ENCODE data around the gene AGTR1. TPM values are rescaled to one million over a fixed set of nuclear protein-coding genes. Genes with fewer than 3 reads are reported as not detected.

The AGTR1 gene
- total and polyA plus RNA-seq, 2 of the 13 experiments (the other 11 are each of a cell fraction or from before 2014, with no cell fraction given) = 0.64 to 1.5 TPM

DNA sequence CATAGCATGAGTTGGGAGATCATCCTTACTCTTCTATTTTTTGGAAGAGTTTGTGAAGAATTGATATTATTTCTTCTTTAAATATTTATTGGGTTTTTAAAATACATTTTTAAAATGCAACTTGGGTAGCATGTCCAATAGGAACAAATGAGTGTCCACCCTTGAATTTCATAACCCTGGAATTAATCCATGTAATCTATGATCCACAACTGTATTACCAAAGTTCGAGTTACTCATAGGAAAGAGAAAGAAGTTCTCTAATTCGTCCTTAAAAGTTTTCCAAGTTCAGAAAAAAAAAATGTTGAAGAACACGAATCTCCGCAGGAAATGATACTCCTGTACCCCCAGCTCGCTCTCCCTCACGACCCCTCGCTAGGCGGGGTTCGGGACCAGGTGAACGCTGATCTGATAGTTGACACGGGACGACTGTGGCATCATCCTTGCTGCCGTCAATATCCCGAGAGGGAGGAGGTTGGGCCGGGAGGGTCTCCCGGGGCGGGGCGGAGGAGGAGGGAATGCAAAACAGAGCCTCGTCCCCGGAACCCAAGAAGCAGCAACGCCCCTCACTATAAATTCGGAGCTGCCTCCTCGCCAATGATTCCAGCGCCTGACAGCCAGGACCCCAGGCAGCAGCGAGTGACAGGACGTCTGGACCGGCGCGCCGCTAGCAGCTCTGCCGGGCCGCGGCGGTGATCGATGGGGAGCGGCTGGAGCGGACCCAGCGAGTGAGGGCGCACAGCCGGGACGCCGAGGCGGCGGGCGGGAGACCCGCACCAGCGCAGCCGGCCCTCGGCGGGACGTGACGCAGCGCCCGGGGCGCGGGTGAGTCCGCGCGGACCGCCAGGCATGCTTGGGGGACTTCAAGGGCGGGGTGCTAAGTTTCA, at the start of gene AGTR1 (continued):
- TF ChIP-seq EEA1 (CRISPR knock-in tag; IDR thresholded peaks at IDR 0.05; ENCODE audit: borderline replicate concordance) = no peak
- TF ChIP-seq CENPBD1 (CRISPR knock-in tag; IDR thresholded peaks at IDR 0.05; ENCODE audit: borderline replicate concordance, low read depth) = no peak
- peak; percentile 36; the same call in 1 of the 2 replicates for TF ChIP-seq ZSCAN25 (CRISPR knock-in tag; IDR thresholded peaks at IDR 0.05)
- TF ChIP-seq ZNF225 (CRISPR knock-in tag; IDR thresholded peaks at IDR 0.05) = peak; percentile 69; the same call in 1 of the 2 replicates
- TF ChIP-seq FOSL2 (CRISPR knock-in tag; IDR thresholded peaks at IDR 0.05) = no peak
- TF ChIP-seq, protein P1, sequence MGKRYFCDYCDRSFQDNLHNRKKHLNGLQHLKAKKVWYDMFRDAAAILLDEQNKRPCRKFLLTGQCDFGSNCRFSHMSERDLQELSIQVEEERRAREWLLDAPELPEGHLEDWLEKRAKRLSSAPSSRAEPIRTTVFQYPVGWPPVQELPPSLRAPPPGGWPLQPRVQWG (CRISPR knock-in tag; IDR thresholded peaks at IDR 0.05; ENCODE audit: borderline replicate concordance, low read depth) = no peak
- TF ChIP-seq ZNF709 (CRISPR knock-in tag; IDR thresholded peaks at IDR 0.05) = no peak
- TF ChIP-seq ZNF547 (CRISPR knock-in tag; IDR thresholded peaks at IDR 0.05) = 0 out of 2 replicates have a peak, but pooled peaks have one; percentile 36
- TF ChIP-seq, protein P2, sequence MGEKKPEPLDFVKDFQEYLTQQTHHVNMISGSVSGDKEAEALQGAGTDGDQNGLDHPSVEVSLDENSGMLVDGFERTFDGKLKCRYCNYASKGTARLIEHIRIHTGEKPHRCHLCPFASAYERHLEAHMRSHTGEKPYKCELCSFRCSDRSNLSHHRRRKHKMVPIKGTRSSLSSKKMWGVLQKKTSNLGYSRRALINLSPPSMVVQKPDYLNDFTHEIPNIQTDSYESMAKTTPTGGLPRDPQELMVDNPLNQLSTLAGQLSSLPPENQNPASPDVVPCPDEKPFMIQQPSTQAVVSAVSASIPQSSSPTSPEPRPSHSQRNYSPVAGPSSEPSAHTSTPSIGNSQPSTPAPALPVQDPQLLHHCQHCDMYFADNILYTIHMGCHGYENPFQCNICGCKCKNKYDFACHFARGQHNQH (CRISPR knock-in tag; IDR thresholded peaks at IDR 0.05) = no peak
- no peak for TF ChIP-seq ZHX1 (CRISPR knock-in tag; IDR thresholded peaks at IDR 0.05; ENCODE audit: low read depth)
- TF ChIP-seq ZNF556 (CRISPR knock-in tag; IDR thresholded peaks at IDR 0.05; ENCODE audit: borderline replicate concordance) = peak; percentile 27; the same call in 1 of the 2 replicates
- TF ChIP-seq ZFP91 (CRISPR knock-in tag; IDR thresholded peaks at IDR 0.05; ENCODE audit: borderline replicate concordance) = peak; percentile 34; the same call in 1 of the 2 replicates
- TF ChIP-seq, protein P3, sequence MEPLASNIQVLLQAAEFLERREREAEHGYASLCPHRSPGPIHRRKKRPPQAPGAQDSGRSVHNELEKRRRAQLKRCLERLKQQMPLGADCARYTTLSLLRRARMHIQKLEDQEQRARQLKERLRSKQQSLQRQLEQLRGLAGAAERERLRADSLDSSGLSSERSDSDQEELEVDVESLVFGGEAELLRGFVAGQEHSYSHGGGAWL (CRISPR knock-in tag; IDR thresholded peaks at IDR 0.05) = no peak
- peak; percentile 41 for TF ChIP-seq AGO1 (IDR thresholded peaks at IDR 0.05; ENCODE audit: low read depth, low read length, poor library complexity, severe bottlenecking)
- no peak for TF ChIP-seq ARNT2 (CRISPR knock-in tag; IDR thresholded peaks at IDR 0.05; ENCODE audit: low read depth)
- peak; percentile 37; the same call in 1 of the 2 replicates for TF ChIP-seq ERF (CRISPR knock-in tag; IDR thresholded peaks at IDR 0.05)
- no peak for TF ChIP-seq EP300 (IDR thresholded peaks at IDR 0.05; ENCODE audit: low read depth in 2 of 2, low read length in 2 of 2)
- TF ChIP-seq EP300 (CRISPR knock-in tag; IDR thresholded peaks at IDR 0.05; ENCODE audit: borderline replicate concordance) = no peak
- no peak for TF ChIP-seq AKAP8 (CRISPR knock-in tag; IDR thresholded peaks at IDR 0.05)
- TF ChIP-seq CBX1 (IDR thresholded peaks at IDR 0.05; ENCODE audit: low read depth) = no peak
- TF ChIP-seq ADNP (CRISPR knock-in tag; IDR thresholded peaks at IDR 0.05) = no peak
- no peak for TF ChIP-seq FIP1L1 (IDR thresholded peaks at IDR 0.05; ENCODE audit: borderline replicate concordance, insufficient read depth, low read depth, low read length)
